Measurements from ENCODE around the gene RAPSN.

RAPSN gene

GRCh38 chr11:47467357-47467756 is 18.4 kb upstream of the RAPSN start:
- H3K4me3 ChIP-seq (ENCODE audit: low read length): no peak overlapping the region
- no peak overlapping the region for H3K27ac ChIP-seq (ENCODE audit: low read depth, low read length)
- H3K9me3 ChIP-seq (ENCODE audit: control insufficient read depth, insufficient read depth, low read length): no peaks in the 10 kb centered on the region
- peaks cover 66% of the 10 kb centered on the region for H3K36me3 ChIP-seq (ENCODE audit: control insufficient read depth, low read length)
- no peak for TF ChIP-seq CTCF (IDR thresholded peaks at IDR 0.05; ENCODE audit: low read depth, low read length, poor library complexity, severe bottlenecking)
- TF ChIP-seq EZH2phosphoT487 (IDR thresholded peaks at IDR 0.05; ENCODE audit: borderline replicate concordance, low read length): no peak
- no peaks in the 10 kb centered on the region for H3K4me1 ChIP-seq (ENCODE audit: control insufficient read depth, low read length)
- H3K27me3 ChIP-seq (ENCODE audit: control insufficient read depth, low read length): no peaks in the 10 kb centered on the region
- no peaks in the 10 kb centered on the region for H3K9me2 ChIP-seq (replicated peaks; ENCODE audit: control insufficient read depth, low read length)
- H3K4me2 ChIP-seq (ENCODE audit: low read length): no peak overlapping the region
- H4K20me1 ChIP-seq (ENCODE audit: control insufficient read depth, insufficient read depth, low read depth, low read length): no peaks in the 10 kb centered on the region
- H3F3A ChIP-seq (ENCODE audit: control insufficient read depth, insufficient read depth): no peaks in the 10 kb centered on the region
- H3K79me2 ChIP-seq (ENCODE audit: control insufficient read depth, low read length): no peaks in the 10 kb centered on the region; the same call in 1 of the 2 replicates

DNA sequence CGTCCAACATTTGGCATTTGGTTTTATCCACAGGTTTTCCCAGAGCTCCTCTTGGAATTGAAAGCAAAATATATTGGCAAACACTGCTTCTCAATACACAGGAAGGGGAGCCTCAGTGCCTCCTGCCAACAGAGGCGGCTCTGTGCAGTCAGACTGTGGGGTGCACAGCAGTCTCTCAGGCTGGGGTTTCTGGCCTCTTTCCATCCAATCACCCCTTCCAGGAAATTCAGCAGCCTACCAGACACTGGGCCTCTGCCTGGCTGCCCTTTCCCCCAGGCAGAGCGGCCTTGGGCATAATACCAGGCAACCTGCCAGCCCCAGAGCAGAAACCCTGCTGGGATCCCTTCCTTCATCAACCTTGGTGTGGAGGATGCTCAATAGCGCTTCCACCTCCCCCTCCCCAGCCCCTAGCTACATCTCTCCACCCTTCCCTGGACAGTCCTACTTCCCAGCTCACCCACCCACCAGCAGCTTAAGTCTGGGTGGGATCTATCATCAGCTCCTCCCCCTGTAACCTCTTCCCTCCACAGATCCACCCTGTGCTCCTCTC is 17.8 kb upstream of the RAPSN start:
- Histone ChIP-seq H3K27ac (ENCODE audit: low read depth, low read length) (no peak overlapping the region), H3K4me1 (ENCODE audit: control insufficient read depth, low read length) (no peaks in the 10 kb centered on the region), H3K9me3 (ENCODE audit: control insufficient read depth, insufficient read depth, low read length) (no peaks in the 10 kb centered on the region), H3K36me3 (ENCODE audit: control insufficient read depth, low read length) (peaks cover 61% of the 10 kb centered on the region), H3K4me3 (ENCODE audit: low read length) (no peak overlapping the region), H3K9me2 (replicated peaks; ENCODE audit: control insufficient read depth, low read length) (no peaks in the 10 kb centered on the region), H3K79me2 (ENCODE audit: control insufficient read depth, low read length) (no peaks in the 10 kb centered on the region; the same call in 1 of the 2 replicates), H4K20me1 (ENCODE audit: control insufficient read depth, insufficient read depth, low read depth, low read length) (no peaks in the 10 kb centered on the region), H3K27me3 (ENCODE audit: control insufficient read depth, low read length) (no peaks in the 10 kb centered on the region), H3F3A (ENCODE audit: control insufficient read depth, insufficient read depth) (no peaks in the 10 kb centered on the region), H3K4me2 (ENCODE audit: low read length) (no peak overlapping the region)
- TF ChIP-seq EZH2phosphoT487 (IDR thresholded peaks at IDR 0.05; ENCODE audit: borderline replicate concordance, low read length): no peak
- no peak for TF ChIP-seq CTCF (IDR thresholded peaks at IDR 0.05; ENCODE audit: low read depth, low read length, poor library complexity, severe bottlenecking)

- Histone ChIP-seq H3F3A (ENCODE audit: control insufficient read depth, insufficient read depth) (no peaks in the 10 kb centered on the region), H3K4me1 (ENCODE audit: control insufficient read depth, low read length) (no peaks in the 10 kb centered on the region), H3K4me2 (ENCODE audit: low read length) (no peak overlapping the region), H3K79me2 (ENCODE audit: control insufficient read depth, low read length) (no peaks in the 10 kb centered on the region; the same call in 1 of the 2 replicates), H3K9me3 (ENCODE audit: control insufficient read depth, insufficient read depth, low read length) (no peaks in the 10 kb centered on the region), H3K27me3 (ENCODE audit: control insufficient read depth, low read length) (no peaks in the 10 kb centered on the region), H3K27ac (ENCODE audit: low read depth, low read length) (no peak overlapping the region), H4K20me1 (ENCODE audit: control insufficient read depth, insufficient read depth, low read depth, low read length) (no peaks in the 10 kb centered on the region), H3K9me2 (replicated peaks; ENCODE audit: control insufficient read depth, low read length) (no peaks in the 10 kb centered on the region), H3K4me3 (ENCODE audit: low read length) (no peak overlapping the region), H3K36me3 (ENCODE audit: control insufficient read depth, low read length) (peaks cover 55% of the 10 kb centered on the region)
- TF ChIP-seq EZH2phosphoT487 (IDR thresholded peaks at IDR 0.05; ENCODE audit: borderline replicate concordance, low read length): no peak
- no peak for TF ChIP-seq CTCF (IDR thresholded peaks at IDR 0.05; ENCODE audit: low read depth, low read length, poor library complexity, severe bottlenecking)
Measured at GRCh38 chr11:47466201-47466600, 17.3 kb upstream of the RAPSN start.
